H1 (cell line): ENCODE results near the gene TAF1D. TPM values are rescaled to one million over a fixed set of nuclear protein-coding genes. Genes with fewer than 3 reads are reported as not detected.

Experiments used
- CREB1 ChIP-seq: IDR thresholded peaks from 2 replicates; pipeline ENCODE4 v1.6.1; 2012; ENCODE audit warnings: inconsistent platforms
- EGR1 ChIP-seq: IDR thresholded peaks from 2 replicates; pipeline ENCODE4 v1.6.1; 2011; ENCODE audit warnings: low read depth, low read length, borderline replicate concordance
- EP300 ChIP-seq, 2 experiments: IDR thresholded peaks; 1 replicate in 1 of 2; 2 replicates in 1 of 2; pipeline ENCODE4 v1.6.1; 2011 to 2012; ENCODE audit warnings: low read depth in 2 of 2, low read length in 2 of 2, mild to moderate bottlenecking in 2 of 2, borderline replicate concordance in 1 of 2, inconsistent platforms in 1 of 2, moderate library complexity in 1 of 2
- HDAC2 ChIP-seq, 2 experiments: fragments of 300-600 bp in 1 of 2; sonication (generic) in 1 of 2; IDR thresholded peaks; 2 replicates each; pipeline ENCODE4 v1.6.1; 2011 to 2012; ENCODE audit warnings: low read depth in 2 of 2, low read length in 2 of 2, mild to moderate bottlenecking in 2 of 2, moderate library complexity in 2 of 2, borderline replicate concordance in 1 of 2, inconsistent platforms in 1 of 2
- KDM4A ChIP-seq: IDR thresholded peaks from one replicate; pipeline ENCODE4 v1.7.1; 2012; ENCODE audit warnings: low read depth, mild to moderate bottlenecking, moderate library complexity, low read length, inconsistent platforms; ENCODE audit not compliant: severe bottlenecking
- KDM5A ChIP-seq: fragments of 200-600 bp; IDR thresholded peaks from 2 replicates; pipeline ENCODE4 v1.7.1; 2012; ENCODE audit warnings: mild to moderate bottlenecking, low read length, inconsistent platforms, mixed read lengths
- TAF7 ChIP-seq: optimal IDR thresholded peaks from 2 replicates; pipeline ENCODE3; 2011; ENCODE audit warnings: low read depth, mild to moderate bottlenecking, inconsistent platforms, low read length, moderate library complexity, borderline replicate concordance
- YY1 ChIP-seq: IDR thresholded peaks from 2 replicates; pipeline ENCODE4 v1.6.1; 2011; ENCODE audit warnings: low read depth, mild to moderate bottlenecking, low read length
- polyA plus RNA-seq, 7 experiments: library from polyadenylated mRNA; depleted of rRNA in 3 of 7; stranded (reverse) in 5 of 7; unstranded in 2 of 7; fragments of >200 nt in 5 of 7; fragments of 200-250 nt in 2 of 7; gene quantifications; 1 replicate in 5 of 7; 2 replicates in 1 of 7; 4 replicates in 1 of 7; pipeline versions ENCODE4 v1.2.1 to v1.2.3, GENCODE V29; 2011 to 2013; ENCODE audit warnings: missing spikeins in 2 of 7, mixed read lengths in 2 of 7
- total RNA-seq: library from RNA; stranded (reverse); fragmentation: NEBNext Ultra II Directional; extraction: Animal tissue kit (Norgen Biotek cat#: 25700); gene quantifications from 2 replicates; pipeline ENCODE4 v1.2.1, GENCODE V29; 2021
- TF ChIP-seq, protein P1 (sequence below): fragments of 300-600 bp; sonication (generic); IDR thresholded peaks from 2 replicates; pipeline ENCODE4 v1.7.1; 2012; ENCODE audit warnings: low read length, moderate library complexity, mild to moderate bottlenecking, inconsistent platforms; ENCODE audit not compliant: insufficient replicate concordance

Gene TAF1D
- total and polyA plus RNA-seq, 2 of the 8 experiments (the other 6 are each of a cell fraction or from before 2014, with no cell fraction given): 64.7 to 212 TPM

DNA sequence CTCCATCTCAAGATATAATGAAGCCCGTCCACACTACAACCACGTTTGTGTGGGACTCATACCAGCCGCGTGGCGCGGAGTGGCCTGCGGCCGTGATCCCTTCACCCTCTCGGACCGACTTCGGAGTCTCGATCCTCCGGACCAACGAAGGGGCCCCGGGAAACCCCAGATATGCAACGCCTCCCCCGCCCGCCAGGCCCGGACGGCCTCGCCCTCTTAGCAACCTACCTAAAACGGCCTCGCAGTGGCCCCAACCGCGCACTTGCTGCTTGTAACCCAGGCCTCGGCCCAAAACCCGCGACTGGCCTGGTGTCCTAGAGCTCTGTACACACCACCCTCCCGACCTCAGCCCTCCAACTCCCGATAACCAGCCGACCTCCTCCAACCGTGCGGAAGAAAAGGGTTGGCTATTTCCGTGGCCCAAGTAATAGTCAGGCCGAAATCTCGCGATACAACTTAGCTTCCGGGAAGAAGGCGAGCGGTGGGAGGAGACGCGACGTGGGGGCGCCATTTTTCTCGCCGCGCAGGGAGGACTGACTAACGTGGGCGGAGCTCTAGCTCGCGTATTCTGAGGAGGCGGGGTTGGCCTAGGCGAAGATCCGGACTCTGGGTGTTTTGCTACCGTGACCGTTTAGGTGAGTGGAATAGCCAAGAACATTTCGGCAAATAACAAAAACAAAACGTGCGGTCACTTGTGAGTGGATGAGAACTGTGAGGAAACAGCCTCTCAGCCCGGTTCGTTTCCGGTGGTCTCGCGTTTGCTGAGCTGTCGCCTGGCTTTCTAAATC, at the start of gene TAF1D, which contains the start of gene C11orf54 (continued):
- TF ChIP-seq KDM4A (peak; percentile 18), HDAC2 (IDR thresholded peaks at IDR 0.05; ENCODE audit: borderline replicate concordance in 1 of 2, low read depth in 2 of 2, low read length in 2 of 2) (peak; percentile 93 to 98; a peak in 3 of 4 replicates), EGR1 (0 out of 2 replicates have a peak, but pooled peaks have one; percentile 35), TAF7 (peak; percentile 99), YY1 (peak; percentile 91), KDM5A (no peak), EP300 (IDR thresholded peaks at IDR 0.05; ENCODE audit: borderline replicate concordance in 1 of 2, low read depth in 2 of 2, low read length in 2 of 2) (no peak), CREB1 (peak; percentile 77)
- TF ChIP-seq, protein P1, sequence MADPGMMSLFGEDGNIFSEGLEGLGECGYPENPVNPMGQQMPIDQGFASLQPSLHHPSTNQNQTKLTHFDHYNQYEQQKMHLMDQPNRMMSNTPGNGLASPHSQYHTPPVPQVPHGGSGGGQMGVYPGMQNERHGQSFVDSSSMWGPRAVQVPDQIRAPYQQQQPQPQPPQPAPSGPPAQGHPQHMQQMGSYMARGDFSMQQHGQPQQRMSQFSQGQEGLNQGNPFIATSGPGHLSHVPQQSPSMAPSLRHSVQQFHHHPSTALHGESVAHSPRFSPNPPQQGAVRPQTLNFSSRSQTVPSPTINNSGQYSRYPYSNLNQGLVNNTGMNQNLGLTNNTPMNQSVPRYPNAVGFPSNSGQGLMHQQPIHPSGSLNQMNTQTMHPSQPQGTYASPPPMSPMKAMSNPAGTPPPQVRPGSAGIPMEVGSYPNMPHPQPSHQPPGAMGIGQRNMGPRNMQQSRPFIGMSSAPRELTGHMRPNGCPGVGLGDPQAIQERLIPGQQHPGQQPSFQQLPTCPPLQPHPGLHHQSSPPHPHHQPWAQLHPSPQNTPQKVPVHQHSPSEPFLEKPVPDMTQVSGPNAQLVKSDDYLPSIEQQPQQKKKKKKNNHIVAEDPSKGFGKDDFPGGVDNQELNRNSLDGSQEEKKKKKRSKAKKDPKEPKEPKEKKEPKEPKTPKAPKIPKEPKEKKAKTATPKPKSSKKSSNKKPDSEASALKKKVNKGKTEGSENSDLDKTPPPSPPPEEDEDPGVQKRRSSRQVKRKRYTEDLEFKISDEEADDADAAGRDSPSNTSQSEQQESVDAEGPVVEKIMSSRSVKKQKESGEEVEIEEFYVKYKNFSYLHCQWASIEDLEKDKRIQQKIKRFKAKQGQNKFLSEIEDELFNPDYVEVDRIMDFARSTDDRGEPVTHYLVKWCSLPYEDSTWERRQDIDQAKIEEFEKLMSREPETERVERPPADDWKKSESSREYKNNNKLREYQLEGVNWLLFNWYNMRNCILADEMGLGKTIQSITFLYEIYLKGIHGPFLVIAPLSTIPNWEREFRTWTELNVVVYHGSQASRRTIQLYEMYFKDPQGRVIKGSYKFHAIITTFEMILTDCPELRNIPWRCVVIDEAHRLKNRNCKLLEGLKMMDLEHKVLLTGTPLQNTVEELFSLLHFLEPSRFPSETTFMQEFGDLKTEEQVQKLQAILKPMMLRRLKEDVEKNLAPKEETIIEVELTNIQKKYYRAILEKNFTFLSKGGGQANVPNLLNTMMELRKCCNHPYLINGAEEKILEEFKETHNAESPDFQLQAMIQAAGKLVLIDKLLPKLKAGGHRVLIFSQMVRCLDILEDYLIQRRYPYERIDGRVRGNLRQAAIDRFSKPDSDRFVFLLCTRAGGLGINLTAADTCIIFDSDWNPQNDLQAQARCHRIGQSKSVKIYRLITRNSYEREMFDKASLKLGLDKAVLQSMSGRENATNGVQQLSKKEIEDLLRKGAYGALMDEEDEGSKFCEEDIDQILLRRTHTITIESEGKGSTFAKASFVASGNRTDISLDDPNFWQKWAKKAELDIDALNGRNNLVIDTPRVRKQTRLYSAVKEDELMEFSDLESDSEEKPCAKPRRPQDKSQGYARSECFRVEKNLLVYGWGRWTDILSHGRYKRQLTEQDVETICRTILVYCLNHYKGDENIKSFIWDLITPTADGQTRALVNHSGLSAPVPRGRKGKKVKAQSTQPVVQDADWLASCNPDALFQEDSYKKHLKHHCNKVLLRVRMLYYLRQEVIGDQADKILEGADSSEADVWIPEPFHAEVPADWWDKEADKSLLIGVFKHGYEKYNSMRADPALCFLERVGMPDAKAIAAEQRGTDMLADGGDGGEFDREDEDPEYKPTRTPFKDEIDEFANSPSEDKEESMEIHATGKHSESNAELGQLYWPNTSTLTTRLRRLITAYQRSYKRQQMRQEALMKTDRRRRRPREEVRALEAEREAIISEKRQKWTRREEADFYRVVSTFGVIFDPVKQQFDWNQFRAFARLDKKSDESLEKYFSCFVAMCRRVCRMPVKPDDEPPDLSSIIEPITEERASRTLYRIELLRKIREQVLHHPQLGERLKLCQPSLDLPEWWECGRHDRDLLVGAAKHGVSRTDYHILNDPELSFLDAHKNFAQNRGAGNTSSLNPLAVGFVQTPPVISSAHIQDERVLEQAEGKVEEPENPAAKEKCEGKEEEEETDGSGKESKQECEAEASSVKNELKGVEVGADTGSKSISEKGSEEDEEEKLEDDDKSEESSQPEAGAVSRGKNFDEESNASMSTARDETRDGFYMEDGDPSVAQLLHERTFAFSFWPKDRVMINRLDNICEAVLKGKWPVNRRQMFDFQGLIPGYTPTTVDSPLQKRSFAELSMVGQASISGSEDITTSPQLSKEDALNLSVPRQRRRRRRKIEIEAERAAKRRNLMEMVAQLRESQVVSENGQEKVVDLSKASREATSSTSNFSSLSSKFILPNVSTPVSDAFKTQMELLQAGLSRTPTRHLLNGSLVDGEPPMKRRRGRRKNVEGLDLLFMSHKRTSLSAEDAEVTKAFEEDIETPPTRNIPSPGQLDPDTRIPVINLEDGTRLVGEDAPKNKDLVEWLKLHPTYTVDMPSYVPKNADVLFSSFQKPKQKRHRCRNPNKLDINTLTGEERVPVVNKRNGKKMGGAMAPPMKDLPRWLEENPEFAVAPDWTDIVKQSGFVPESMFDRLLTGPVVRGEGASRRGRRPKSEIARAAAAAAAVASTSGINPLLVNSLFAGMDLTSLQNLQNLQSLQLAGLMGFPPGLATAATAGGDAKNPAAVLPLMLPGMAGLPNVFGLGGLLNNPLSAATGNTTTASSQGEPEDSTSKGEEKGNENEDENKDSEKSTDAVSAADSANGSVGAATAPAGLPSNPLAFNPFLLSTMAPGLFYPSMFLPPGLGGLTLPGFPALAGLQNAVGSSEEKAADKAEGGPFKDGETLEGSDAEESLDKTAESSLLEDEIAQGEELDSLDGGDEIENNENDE: no peak
